ENCODE data around the gene BAK1.
A peak's percentile ranks its signal among the peaks of the same experiment; 100 is the strongest.

The BAK1 gene

GRCh38 chr6:33577106-33577535 is 3.0 kb downstream of the BAK1 start:
- Histone ChIP-seq H3K9me3 (ENCODE audit: control insufficient read depth, low read length) (no peaks in the 10 kb centered on the region), H3K27me3 (replicated peaks; ENCODE audit: control insufficient read depth, insufficient read depth, low read length, poor library complexity, severe bottlenecking) (no peaks in the 10 kb centered on the region), H3K4me3 (ENCODE audit: insufficient read depth, low read depth, low read length, poor library complexity, severe bottlenecking) (no peak overlapping the region), H3K36me3 (ENCODE audit: control insufficient read depth, insufficient read depth, low read length) (peaks cover 41% of the 10 kb centered on the region), H3K4me1 (ENCODE audit: control insufficient read depth, insufficient read depth, low read length, poor library complexity, severe bottlenecking) (peaks cover 23% of the 10 kb centered on the region), H3K27ac (ENCODE audit: insufficient read depth, low read length, poor library complexity, severe bottlenecking) (peak overlapping the region; percentile 89)
- no peak for DNase-seq

- Histone ChIP-seq H3K27me3 (replicated peaks; ENCODE audit: control insufficient read depth, insufficient read depth, low read length, poor library complexity, severe bottlenecking) (no peaks in the 10 kb centered on the region), H3K36me3 (ENCODE audit: control insufficient read depth, insufficient read depth, low read length) (peaks cover 41% of the 10 kb centered on the region), H3K9me3 (ENCODE audit: control insufficient read depth, low read length) (no peaks in the 10 kb centered on the region), H3K4me3 (ENCODE audit: insufficient read depth, low read depth, low read length, poor library complexity, severe bottlenecking) (no peak overlapping the region), H3K27ac (ENCODE audit: insufficient read depth, low read length, poor library complexity, severe bottlenecking) (peak overlapping the region; percentile 89), H3K4me1 (ENCODE audit: control insufficient read depth, insufficient read depth, low read length, poor library complexity, severe bottlenecking) (peaks cover 28% of the 10 kb centered on the region)
- DNase-seq, result no peak
These were observed 3.4 kb downstream of the BAK1 start for GRCh38 chr6:33576668-33577067.

GRCh38 chr6:33575211-33575610 is 4.9 kb downstream of the BAK1 start:
- peaks cover 41% of the 10 kb centered on the region for H3K36me3 ChIP-seq (ENCODE audit: control insufficient read depth, insufficient read depth, low read length)

DNA sequence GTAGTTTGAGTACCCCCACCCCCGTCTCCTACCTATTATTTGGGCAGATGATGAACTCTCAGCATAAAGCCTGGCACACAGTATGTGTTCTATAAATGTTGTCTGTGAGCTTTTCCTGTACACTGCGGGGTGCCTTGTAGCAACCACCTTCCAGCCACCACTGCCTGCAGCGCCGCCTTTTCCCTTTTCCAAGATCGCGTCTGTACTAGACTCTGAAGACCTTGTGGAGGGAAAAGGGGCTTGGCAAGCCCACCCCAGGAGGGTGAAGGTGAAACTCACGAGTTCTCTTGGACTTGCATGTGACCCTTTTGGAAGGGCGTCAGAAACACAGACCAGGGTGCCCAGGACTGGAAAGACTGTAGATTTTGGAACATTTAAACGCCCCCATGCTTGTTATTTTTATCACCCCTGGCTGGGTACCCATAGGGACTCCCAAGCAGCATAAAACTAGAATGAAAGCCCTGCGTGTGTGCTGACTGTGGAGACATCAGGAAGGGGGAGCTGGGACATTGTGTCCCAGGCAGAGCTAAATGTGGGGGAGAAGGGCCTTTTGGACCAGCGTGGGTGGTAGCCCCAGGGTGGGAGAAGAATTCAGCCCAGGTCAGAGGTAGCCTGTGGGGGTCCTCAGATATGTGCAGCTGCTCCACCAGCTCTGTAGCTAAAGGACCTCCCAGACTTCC is 8.3 kb downstream of the BAK1 start:
- Histone ChIP-seq H3K4me1 (ENCODE audit: control insufficient read depth, insufficient read depth, low read length, poor library complexity, severe bottlenecking) (peaks cover 14% of the 10 kb centered on the region), H3K27me3 (replicated peaks; ENCODE audit: control insufficient read depth, insufficient read depth, low read length, poor library complexity, severe bottlenecking) (no peaks in the 10 kb centered on the region), H3K4me3 (ENCODE audit: insufficient read depth, low read depth, low read length, poor library complexity, severe bottlenecking) (peak overlapping the region; percentile 54), H3K9me3 (ENCODE audit: control insufficient read depth, low read length) (no peaks in the 10 kb centered on the region), H3K27ac (ENCODE audit: insufficient read depth, low read length, poor library complexity, severe bottlenecking) (peak overlapping the region; percentile 97), H3K36me3 (ENCODE audit: control insufficient read depth, insufficient read depth, low read length) (peaks cover 33% of the 10 kb centered on the region)
- DNase-seq, result no peak

More at GRCh38 chr6:33575211-33575610, 4.9 kb downstream of the BAK1 start:
- no peak overlapping the region for H3K4me3 ChIP-seq (ENCODE audit: insufficient read depth, low read depth, low read length, poor library complexity, severe bottlenecking)
- H3K9me3 ChIP-seq (ENCODE audit: control insufficient read depth, low read length), result no peaks in the 10 kb centered on the region
- H3K4me1 ChIP-seq (ENCODE audit: control insufficient read depth, insufficient read depth, low read length, poor library complexity, severe bottlenecking), result peaks cover 30% of the 10 kb centered on the region
- no peaks in the 10 kb centered on the region for H3K27me3 ChIP-seq (replicated peaks; ENCODE audit: control insufficient read depth, insufficient read depth, low read length, poor library complexity, severe bottlenecking)
- no peak overlapping the region for H3K27ac ChIP-seq (ENCODE audit: insufficient read depth, low read length, poor library complexity, severe bottlenecking)
- no peak for DNase-seq

DNA sequence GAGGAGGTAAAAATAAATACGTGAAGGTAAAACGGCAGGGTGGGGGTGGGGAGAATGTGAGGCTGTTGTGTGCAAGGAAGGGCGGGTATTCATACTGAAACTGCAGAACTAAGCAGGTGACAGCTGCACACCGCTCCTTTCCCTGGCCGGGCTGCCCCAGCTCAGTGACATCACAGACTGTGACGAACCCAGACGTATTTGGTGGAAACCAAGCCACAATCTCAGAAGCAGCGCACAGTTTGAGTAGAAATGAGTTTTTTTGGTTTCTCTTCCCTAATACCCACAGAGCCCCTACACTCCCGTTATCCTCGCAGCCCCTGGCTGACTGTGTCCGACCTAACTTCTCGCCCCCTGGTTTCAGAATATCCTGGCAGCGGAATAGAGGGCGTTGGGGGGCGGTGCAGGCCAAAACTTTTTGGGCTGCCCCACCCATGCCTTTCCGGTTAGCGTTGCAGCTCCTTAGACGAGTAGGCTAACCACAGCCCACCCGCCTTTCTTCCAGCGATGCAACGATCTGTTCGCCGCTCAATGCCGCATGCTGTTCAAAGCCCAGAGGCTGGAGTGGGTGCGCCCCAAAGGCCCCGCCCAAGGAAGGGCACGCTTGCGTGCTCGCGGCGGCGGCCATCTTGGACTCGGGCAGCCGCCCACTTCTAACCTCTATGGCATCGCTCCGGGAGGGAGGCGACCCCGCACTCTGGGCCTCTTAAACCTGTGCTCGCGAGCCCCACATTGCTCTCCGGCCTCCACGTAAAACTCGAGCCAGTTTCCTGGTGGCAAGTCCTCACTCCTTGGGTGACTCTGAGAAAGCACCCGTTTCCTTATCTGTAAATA is 9.1 kb downstream of the BAK1 start:
- H3K9me3 ChIP-seq (ENCODE audit: control insufficient read depth, low read length), result no peaks in the 10 kb centered on the region
- DNase-seq, result peak; percentile 87 to 89 (median 89)
- H3K36me3 ChIP-seq (ENCODE audit: control insufficient read depth, insufficient read depth, low read length), result peaks cover 28% of the 10 kb centered on the region
- peak overlapping the region; percentile 54 for H3K4me3 ChIP-seq (ENCODE audit: insufficient read depth, low read depth, low read length, poor library complexity, severe bottlenecking)
- peaks cover 13% of the 10 kb centered on the region for H3K4me1 ChIP-seq (ENCODE audit: control insufficient read depth, insufficient read depth, low read length, poor library complexity, severe bottlenecking)
- no peaks in the 10 kb centered on the region for H3K27me3 ChIP-seq (replicated peaks; ENCODE audit: control insufficient read depth, insufficient read depth, low read length, poor library complexity, severe bottlenecking)
- H3K27ac ChIP-seq (ENCODE audit: insufficient read depth, low read length, poor library complexity, severe bottlenecking), result peak overlapping the region; percentile 97

DNA sequence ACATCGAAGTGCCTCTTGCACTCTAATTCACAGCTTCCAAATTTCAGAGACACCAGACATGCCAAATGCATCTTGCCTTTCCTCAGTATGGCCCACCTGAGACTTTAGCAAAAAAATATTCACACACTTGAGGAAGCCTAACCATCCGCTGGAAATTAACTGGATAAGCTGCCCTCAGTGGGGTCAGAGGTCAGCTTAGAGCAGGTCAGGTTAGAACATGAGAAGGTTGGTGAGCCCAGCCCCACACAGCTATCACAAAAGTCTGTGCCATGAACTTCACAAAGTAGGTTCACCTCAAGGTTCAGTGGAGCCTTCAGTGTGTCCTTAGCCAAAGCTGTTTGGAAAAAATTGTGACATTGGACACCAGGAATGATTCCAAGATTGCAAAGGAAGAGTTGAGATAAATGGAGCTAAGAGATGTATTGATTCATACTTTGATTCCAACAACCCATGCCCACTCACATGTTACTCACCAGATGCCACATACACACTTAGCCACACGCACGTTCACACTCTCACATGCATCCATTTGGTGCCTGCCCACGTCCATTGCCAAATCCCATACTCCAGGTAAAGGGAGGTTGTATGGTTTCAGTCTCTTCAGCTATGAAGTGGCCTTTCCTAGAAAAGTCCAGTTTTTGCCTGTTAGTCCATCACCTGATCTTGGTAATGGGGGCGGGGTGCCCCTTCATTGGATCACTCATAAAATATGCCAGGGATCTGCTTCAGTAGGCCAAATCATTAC is 11.1 kb downstream of the BAK1 start:
- no peaks in the 10 kb centered on the region for H3K9me3 ChIP-seq (ENCODE audit: control insufficient read depth, low read length)
- H3K27me3 ChIP-seq (replicated peaks; ENCODE audit: control insufficient read depth, insufficient read depth, low read length, poor library complexity, severe bottlenecking), result no peaks in the 10 kb centered on the region
- no peak for DNase-seq
- H3K4me1 ChIP-seq (ENCODE audit: control insufficient read depth, insufficient read depth, low read length, poor library complexity, severe bottlenecking), result peaks cover 13% of the 10 kb centered on the region
- peaks cover 7% of the 10 kb centered on the region for H3K36me3 ChIP-seq (ENCODE audit: control insufficient read depth, insufficient read depth, low read length)
- H3K27ac ChIP-seq (ENCODE audit: insufficient read depth, low read length, poor library complexity, severe bottlenecking), result no peak overlapping the region
- no peak overlapping the region for H3K4me3 ChIP-seq (ENCODE audit: insufficient read depth, low read depth, low read length, poor library complexity, severe bottlenecking)

DNA sequence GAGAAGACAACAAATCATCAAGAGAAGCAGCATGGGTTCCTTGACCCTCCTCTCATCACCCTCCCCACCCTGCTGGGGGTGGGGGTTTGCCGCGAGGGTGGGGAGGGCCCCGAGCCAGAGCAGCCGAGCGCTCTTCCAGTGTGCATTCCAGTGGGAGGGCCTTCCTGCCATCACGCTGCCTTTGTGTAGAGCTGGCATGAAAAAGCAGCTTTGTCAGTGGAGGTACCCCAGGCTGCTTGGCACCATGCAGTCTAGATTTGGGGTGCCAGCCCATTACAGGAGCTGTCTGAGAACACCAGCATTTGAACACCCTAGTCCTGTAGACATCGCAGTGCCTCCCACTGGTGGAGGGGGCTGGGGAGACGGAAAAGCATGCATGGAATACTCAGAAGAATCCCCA is 12.2 kb downstream of the BAK1 start:
- DNase-seq, result no peak
- Histone ChIP-seq H3K4me1 (ENCODE audit: control insufficient read depth, insufficient read depth, low read length, poor library complexity, severe bottlenecking) (peaks cover 13% of the 10 kb centered on the region), H3K27me3 (replicated peaks; ENCODE audit: control insufficient read depth, insufficient read depth, low read length, poor library complexity, severe bottlenecking) (no peaks in the 10 kb centered on the region), H3K4me3 (ENCODE audit: insufficient read depth, low read depth, low read length, poor library complexity, severe bottlenecking) (no peak overlapping the region), H3K9me3 (ENCODE audit: control insufficient read depth, low read length) (no peaks in the 10 kb centered on the region), H3K27ac (ENCODE audit: insufficient read depth, low read length, poor library complexity, severe bottlenecking) (no peak overlapping the region), H3K36me3 (ENCODE audit: control insufficient read depth, insufficient read depth, low read length) (no peaks in the 10 kb centered on the region)

GRCh38 chr6:33566182-33567084 is 13.6 kb downstream of the BAK1 start:
- H3K27ac ChIP-seq (ENCODE audit: insufficient read depth, low read length, poor library complexity, severe bottlenecking), result no peak overlapping the region
- no peak overlapping the region for H3K4me3 ChIP-seq (ENCODE audit: insufficient read depth, low read depth, low read length, poor library complexity, severe bottlenecking)
- no peak for DNase-seq
- H3K4me1 ChIP-seq (ENCODE audit: control insufficient read depth, insufficient read depth, low read length, poor library complexity, severe bottlenecking), result peaks cover 2% of the 10 kb centered on the region
- H3K9me3 ChIP-seq (ENCODE audit: control insufficient read depth, low read length), result no peaks in the 10 kb centered on the region
- no peaks in the 10 kb centered on the region for H3K36me3 ChIP-seq (ENCODE audit: control insufficient read depth, insufficient read depth, low read length)
- H3K27me3 ChIP-seq (replicated peaks; ENCODE audit: control insufficient read depth, insufficient read depth, low read length, poor library complexity, severe bottlenecking), result no peaks in the 10 kb centered on the region

GRCh38 chr6:33558801-33559200 is 21.3 kb downstream of the BAK1 start:
- H3K36me3 ChIP-seq (ENCODE audit: control insufficient read depth, insufficient read depth, low read length), result no peaks in the 10 kb centered on the region
- H3K4me1 ChIP-seq (ENCODE audit: control insufficient read depth, insufficient read depth, low read length, poor library complexity, severe bottlenecking), result no peaks in the 10 kb centered on the region
- H3K9me3 ChIP-seq (ENCODE audit: control insufficient read depth, low read length), result no peaks in the 10 kb centered on the region
- H3K27me3 ChIP-seq (replicated peaks; ENCODE audit: control insufficient read depth, insufficient read depth, low read length, poor library complexity, severe bottlenecking), result no peaks in the 10 kb centered on the region
- DNase-seq, result no peak
- no peak overlapping the region for H3K4me3 ChIP-seq (ENCODE audit: insufficient read depth, low read depth, low read length, poor library complexity, severe bottlenecking)
- no peak overlapping the region for H3K27ac ChIP-seq (ENCODE audit: insufficient read depth, low read length, poor library complexity, severe bottlenecking)

Measured in effector memory CD4-positive, alpha-beta T cell (primary cell).